Stimulated activated CD8-positive, alpha-beta memory T cell treated with anti-CD3 and anti-CD28 coated beads, Interleukin-2, amount 100 ng/mL, for 48 hours (primary cell): ENCODE results near the gene SPATA25.
A peak's percentile ranks its signal among the peaks of the same experiment; 100 is the strongest.
"Not testable (repeated sequence)": the region's sequence is repeated elsewhere in the genome, so short reads cannot be mapped to it uniquely, and the experiment has no call there.

Source experiments
- DNase-seq, 2 donors: peaks; one replicate each; pipeline ENCODE4 v3.0.0-alpha.2; 2020; ENCODE audit warnings: low read depth in 2 of 2

Gene SPATA25

GRCh38 chr20:45887346-45887715, at the start of gene SPATA25:
TSS of gene SPATA25 (minus strand) at chr20:45887622. CDS start at chr20:45887590, 32 bp downstream.
- no peak for DNase-seq

GRCh38 chr20:45935416-45936046, 48.1 kb upstream of the SPATA25 start:
- no peak for DNase-seq

- peak; percentile 96 to 97 for DNase-seq
Measured at GRCh38 chr20:45934586-45935415, 47.4 kb upstream of the SPATA25 start, which contains the start of gene PCIF1. TSS of gene PCIF1 (plus strand) at chr20:45934683. CDS start at chr20:45939000, 4,317 bp downstream.

GRCh38 chr20:45934046-45934585, 46.7 kb upstream of the SPATA25 start:
- peak in 1 of 2 donors; percentile 50 for DNase-seq

- DNase-seq, result peak; percentile 36 to 43
Measured at GRCh38 chr20:45933266-45934045, 46.0 kb upstream of the SPATA25 start.

- DNase-seq, result not testable (repeated sequence)
Measured at GRCh38 chr20:45931680-45932079, 44.3 kb upstream of the SPATA25 start.

GRCh38 chr20:45927071-45927878, 39.9 kb upstream of the SPATA25 start:
- DNase-seq, result no peak

GRCh38 chr20:45926731-45927070, 39.3 kb upstream of the SPATA25 start:
- no peak for DNase-seq

- DNase-seq, result no peak
Measured at GRCh38 chr20:45925821-45926506, 38.5 kb upstream of the SPATA25 start.

- DNase-seq, result no peak
Measured at GRCh38 chr20:45924391-45925261, 37.2 kb upstream of the SPATA25 start.

- no peak for DNase-seq
Measured at GRCh38 chr20:45921337-45922189, 34.1 kb upstream of the SPATA25 start.

GRCh38 chr20:45920462-45921336, 33.3 kb upstream of the SPATA25 start:
- DNase-seq, result no peak

GRCh38 chr20:45919542-45920399, 32.3 kb upstream of the SPATA25 start:
- no peak for DNase-seq

GRCh38 chr20:45918779-45919537, 31.5 kb upstream of the SPATA25 start:
- no peak for DNase-seq

GRCh38 chr20:45918182-45918737, 30.8 kb upstream of the SPATA25 start:
- DNase-seq, result no peak

GRCh38 chr20:45917790-45918141, 30.3 kb upstream of the SPATA25 start:
- no peak for DNase-seq
